Measurements from ENCODE around the gene CAT.
A peak's percentile ranks its signal among the peaks of the same experiment; 100 is the strongest.
"Not testable (repeated sequence)": the region's sequence is repeated elsewhere in the genome, so short reads cannot be mapped to it uniquely, and the experiment has no call there.

Gene CAT

DNA sequence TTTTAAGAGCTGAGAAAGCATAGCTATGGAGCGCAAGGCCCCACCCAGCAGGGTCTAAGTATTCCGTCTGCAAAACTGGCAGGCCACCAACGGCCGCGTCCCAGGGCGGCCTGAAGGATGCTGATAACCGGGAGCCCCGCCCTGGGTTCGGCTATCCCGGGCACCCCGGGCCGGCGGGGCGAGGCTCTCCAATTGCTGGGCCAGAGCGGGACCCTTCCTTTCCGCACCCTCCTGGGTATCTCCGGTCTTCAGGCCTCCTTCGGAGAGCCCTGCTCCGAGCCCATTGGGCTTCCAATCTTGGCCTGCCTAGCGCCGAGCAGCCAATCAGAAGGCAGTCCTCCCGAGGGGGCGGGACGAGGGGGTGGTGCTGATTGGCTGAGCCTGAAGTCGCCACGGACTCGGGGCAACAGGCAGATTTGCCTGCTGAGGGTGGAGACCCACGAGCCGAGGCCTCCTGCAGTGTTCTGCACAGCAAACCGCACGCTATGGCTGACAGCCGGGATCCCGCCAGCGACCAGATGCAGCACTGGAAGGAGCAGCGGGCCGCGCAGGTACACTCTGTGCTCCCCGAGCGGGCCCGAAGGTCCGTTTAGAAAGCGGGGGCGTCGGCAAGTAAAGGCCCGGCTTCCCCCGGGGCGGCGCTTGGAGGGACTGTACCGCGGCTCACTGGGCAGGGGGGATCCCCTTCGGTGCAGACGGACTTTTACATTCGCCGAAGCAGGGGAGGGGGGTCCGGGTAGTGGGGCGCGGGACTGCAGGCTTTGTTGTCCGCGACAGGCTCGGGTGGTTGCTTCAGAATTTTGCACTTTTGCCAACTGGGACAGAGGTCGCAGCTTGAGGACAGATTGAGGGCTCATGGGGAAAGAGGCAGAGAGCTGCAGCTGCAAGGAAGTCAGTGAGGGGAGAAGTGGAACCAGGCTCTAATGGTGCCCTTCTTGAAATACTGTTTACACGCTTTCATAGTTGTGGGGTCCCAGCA, at the start of gene CAT:
Gene CAT, plus strand, starts transcription at position 406 of the 979 bp plus-strand sequence. Its CDS starts 80 bp downstream, at position 486.
- peak; percentile 98 for DNase-seq

DNA sequence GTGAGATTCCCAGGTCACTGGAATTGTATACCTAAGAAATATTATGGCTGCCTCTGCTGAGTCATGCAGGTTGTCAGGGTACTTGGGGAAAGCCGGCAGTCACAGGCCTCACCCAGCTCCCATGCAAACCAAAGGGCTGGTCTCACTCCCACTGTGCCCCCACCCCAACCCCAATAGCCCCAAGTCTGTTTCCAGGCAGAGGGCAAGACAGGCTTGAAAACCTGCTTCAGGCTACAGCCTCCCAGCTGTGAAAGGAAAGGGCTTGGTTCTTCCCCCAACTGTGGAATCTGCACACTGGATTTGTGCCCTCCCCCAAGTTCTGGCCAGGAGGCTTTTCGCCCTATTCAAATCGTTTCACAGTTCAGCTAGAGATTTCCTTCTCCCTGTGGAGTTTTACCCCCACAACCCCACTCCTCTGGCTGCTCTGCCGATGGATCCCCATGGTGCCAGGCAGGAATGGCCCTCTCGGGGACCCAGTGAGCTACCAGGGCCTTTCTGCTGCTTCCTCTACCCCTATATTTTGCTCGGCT, 43.9 kb upstream of the CAT start:
- DNase-seq = no peak

DNA sequence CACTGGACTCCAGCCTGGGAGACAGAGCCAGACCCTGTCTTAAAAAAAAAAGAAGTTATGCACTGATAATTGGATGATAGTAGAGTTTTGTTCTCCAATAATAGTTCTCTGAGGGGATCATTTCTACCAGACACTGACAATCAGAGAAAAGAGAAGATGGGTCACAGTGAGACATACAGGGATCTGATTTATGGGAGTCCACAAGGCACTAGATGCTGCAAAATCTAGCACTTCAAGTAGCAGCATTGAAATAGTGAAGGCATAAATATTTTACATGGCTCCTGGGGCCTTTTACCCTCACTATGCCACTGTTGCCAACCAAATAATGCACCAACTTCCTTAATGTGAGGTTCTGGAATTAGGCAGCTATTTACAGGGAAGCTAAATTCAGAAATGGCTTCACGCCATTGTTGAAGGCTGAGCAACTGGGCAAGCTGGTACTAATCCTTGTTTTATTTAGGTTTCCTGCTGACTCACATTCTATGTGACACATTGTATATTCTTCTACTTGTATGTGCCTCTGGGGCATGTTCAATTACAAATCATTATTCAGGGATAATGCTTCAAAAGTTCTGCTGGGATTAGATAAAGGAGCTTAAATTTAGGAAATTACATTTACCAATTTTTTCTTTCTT, 42.7 kb upstream of the CAT start:
- no peak for DNase-seq

DNA sequence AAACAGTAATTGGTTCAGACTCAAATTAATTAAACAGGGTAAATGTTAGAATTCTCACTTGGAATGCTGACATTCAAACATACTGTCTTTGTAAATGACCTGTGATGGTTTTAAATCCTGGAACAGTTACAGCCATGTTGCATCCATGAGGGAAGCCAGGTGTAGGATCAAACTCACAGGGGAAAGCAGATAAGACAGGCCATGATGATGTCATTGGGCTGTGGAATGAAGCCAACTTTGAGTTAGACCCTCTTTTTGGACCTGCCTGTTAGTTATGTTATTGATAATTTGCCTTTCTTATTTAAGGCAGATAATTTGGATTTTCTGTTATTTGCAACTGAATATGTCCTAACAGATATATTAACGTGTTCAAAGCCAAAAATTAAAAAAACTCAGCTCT, 41.6 kb upstream of the CAT start:
- DNase-seq = no peak

DNA sequence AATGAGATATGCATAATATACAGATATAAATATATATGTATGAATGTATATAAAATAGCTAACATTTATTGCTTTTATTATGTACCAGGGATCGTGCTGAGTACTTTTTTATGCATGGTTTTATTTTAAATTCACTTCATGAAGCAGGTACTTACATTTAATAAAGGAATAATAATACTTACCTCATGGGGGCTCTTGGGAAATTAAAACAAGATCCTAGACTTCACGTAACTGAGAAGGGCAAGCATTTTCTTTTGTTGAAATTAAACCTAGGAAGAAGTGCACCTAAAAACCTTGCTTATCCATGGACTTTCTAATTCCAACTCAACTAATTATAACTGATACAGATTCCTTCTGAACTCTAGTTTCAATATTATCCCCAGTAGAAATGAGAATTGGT, 40.9 kb upstream of the CAT start:
- no peak for DNase-seq

DNA sequence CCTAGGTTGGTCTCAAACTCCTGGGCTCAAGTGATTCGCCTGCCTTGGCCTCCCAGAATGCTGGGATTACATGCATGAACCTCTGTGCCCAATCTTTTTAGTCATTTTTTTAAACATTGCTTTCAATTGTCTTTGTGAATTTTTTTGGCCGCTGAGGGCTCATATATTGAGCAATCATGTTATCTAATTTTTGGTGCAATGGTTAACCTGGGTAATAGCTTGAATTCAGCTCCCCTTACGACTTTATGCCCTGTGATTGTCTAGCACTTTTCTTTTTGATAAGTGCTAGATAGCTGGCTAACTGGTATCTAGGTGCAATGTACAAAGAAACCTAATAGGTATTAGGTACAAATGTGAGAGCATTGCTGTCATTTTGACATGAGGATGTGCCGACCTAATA, 35.3 kb upstream of the CAT start:
- DNase-seq = no peak

DNA sequence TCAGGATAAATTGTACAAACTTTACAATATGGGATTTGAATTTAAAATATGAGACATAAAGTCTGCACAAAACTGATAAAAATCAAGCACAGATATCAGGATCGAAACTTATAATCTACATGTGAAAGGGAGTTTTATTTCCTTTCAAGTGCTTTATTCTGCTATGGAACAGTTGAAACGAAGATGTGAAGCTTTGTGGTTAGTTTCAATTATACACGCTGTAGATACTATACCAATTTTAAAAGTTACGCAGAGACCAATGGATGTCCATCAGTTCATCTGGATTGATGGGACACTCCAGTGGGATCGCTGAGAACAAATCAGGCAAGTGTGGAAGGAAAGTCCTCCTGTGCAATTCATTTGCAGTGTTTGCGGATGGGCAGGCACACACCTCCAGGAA, 34.5 kb upstream of the CAT start:
- DNase-seq = no peak

DNA sequence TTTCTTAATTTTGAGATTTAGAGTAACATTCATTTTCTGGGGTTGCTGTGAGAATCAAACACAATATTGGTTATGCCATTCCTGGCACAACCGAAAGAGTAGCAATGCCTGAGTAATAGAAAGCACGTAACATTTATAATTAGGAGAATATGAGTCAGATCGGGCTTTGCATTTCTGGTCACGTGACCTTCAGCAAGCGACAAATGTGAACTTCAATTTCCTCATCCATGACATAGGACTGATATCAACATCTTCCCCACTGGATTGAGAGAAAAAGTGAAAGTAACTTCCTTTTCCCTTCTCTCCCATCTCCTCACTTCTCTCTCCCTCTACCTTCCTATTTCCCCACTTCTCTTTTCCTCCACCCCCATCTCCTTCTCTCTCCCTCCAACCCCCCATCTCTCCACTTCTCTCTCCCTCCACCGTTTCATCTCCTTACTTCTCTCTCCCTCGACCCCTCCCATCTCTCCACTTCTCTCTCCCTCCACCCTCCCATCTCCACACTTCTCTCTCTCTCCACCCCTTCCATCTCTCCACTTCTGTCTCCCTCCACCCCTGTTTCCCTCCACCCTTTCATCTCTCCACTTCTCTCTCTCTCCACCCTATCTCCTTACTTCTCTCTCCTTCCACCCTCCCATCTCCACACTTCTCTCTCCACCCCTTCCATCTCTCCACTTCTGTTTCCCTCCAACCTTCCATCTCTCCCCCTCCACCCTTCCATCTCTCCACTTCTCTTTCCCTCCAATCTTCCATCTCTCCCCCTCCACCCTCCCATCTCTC, 33.5 kb upstream of the CAT start:
- DNase-seq = no peak

DNA sequence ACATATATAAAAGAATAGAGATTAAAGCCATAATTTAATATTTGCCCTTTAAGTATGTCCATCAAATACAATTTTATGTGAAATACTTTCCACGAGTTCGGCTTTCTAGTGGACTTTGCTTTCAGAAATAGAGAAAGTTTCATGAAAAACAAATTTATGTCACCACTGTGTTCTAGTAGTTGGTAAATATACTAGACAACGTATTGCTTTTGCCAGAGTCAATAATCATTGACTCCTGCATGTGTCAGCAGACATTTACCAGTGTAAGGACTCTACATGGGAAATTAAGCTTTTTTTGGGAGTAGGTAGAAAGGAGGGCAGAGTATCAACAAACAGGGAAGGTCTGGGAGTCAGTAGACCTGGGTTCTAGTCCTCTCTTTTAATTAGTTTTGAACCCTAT, 32.3 kb upstream of the CAT start:
- no peak for DNase-seq

DNA sequence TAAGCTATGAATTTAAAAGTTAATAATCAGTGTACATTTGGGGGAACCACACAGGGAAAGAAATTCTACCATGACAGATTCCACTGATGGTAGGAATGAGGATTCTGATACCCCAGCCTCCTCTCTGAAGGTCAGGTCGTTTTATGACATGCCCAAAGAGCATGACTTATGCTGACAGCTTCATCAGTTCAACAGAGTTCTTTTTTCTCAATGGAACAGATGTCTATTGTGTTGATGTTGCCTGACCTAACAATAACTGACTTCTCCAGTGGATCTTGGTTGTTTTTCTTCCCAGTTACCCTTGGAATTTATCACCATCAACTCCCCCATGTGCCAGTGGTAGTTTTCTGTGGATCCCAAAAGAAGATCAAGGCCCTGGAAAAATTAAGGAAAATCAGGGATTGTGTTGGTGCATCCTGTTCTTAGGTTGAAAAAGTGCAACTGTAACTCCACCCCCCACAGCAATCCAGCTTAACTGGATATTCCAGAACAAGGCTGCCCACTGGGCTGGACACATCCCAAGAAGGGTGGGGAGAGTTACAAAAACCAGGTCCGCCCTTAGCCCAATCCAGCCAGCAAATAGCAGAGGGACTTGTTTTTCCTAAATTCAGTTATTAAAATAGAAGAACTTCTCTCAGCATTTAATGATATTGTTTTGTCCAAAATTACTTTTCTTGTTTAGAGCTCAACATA, 31.5 kb upstream of the CAT start:
- no peak for DNase-seq

DNA sequence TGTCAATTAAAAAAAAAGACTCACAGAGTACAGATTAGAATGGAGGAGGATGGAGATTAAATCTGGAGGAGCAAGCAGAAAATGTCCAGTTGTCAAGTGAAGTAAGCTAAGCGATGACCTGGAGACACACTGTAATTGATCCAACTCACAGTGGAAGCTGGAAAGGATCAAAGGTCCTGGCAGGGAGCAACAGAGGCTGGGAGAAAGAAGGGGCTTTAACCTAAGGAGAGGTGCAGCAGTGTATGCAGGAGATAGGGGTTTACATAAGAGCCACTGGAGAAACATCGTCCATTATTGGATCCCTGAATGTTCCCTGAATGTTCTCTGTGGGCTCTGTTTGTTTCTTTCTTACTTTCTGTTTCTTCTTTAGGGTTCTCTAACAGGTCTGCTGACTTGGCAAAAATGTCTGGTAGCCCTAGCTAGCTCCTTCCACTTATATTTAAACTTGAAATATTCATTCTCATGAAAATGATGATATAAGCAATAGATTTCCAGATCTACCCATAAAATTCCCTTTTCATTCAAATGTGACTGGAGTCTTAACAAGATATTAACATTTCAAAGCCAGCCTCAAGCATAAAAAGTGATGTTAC, 30.1 kb upstream of the CAT start:
- DNase-seq = no peak

DNA sequence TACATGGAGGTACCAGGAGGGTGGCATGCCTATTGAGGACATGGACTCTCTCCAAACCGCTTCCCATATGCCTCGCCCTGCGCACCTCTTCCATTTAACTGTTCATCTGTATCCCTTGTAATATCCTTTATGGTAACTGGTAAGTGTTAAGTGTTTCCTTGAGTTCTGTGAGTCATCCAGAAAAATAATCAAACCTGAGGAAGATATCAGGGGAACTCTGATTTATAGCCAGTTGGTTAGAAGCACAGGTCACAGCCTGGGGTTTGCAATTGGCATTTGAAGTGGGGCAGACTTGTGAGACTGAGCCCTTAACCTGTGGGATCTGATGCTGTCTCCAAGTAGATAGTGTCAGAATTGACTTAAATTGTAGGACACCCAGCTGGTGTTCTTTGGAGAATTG, 27.6 kb upstream of the CAT start:
- no peak for DNase-seq

DNA sequence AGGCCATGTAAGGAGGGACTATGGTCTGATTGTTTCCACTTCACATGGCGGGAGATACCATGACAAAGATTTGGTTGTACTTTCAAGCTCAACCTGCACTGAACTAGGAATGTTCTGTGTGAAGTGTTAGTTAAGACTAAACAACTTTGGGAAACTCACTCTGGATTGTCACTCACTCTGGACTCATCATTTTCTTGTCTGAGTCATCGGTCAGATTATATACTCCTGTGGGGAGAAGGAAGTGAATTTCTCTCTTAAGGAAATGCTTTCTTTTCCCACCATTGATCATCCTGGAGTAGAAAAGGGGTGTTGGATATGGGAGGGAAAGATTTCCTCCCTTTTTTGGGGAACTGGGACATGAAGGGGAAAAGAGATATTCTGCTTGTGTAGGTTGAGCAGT, 26.9 kb upstream of the CAT start:
- no peak for DNase-seq

DNA sequence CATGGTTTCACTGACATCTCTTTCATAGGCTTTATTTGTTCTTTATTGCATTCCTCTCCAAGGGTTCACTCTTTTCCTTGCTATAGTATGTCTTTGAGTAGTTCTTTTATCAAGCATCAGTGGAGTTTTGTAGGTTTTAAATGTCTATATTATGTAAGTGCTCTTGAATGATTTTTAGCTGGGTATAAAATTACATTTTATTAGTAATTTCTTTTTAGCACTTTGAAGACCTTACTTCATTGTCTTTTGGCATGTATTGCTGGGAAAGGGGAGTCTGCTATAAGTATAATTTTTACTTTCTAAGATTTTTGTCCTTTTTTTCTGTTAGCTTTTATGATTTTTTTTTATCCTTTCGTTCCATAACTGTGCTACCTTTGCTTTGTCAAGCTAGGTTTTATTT, 25.5 kb upstream of the CAT start:
- no peak for DNase-seq

DNA sequence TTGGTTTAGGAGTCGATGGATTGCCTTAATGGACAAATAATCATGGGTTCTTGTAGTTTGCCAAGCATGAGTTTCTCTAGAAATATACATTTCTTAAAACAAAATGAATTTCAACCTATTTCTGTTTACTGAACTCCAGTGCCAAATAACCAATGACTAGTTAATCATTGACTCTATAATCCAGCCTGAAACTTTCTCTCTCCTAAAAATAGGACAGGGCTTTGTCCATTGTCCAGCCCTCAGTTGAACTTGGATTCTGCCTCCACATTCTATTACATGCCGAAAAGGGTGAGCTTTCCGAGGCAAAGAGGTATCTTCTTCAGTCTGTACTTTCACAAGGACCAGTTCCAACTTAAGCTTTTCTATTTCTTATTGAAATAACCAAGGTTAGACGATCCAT, 23.2 kb upstream of the CAT start:
- DNase-seq = no peak

DNA sequence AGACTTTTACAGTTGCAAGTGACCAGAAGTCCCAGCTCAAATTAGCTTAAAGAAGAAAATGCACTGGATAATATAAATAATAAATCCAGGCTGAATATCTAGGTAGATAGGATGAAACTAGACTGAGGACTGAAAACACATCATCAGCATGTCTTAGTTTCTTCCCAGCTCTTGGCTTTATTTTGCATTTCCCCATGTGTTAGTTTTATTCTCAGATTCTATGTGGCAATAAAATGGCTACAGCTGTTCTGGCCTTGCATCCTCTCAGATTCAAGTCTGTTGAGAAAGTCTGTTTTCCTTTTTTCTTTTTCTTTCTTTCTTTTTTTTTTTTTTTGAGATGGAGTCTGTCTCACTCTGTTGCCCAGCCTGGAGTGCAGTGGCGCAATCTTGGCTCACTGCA, 22.6 kb upstream of the CAT start:
- DNase-seq = no peak

DNA sequence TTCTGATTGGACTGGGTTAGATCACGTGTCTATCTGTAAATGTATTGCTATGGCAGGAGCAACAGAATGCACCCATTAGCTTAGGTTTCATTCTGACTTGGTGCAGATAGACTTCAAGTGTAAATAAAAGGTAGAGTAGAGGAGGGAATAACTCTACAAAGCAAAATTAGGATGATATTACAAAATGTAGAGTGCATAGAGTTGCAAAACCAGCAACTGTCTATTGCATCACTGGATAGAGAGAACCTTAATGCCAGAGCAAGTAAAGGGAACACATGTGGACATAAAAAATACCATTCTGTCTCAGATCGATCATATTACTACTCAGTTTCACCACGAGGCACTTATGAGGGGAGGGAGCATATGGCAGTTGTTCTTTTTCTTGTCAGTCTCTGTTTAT, 22.0 kb upstream of the CAT start:
- DNase-seq = no peak

DNA sequence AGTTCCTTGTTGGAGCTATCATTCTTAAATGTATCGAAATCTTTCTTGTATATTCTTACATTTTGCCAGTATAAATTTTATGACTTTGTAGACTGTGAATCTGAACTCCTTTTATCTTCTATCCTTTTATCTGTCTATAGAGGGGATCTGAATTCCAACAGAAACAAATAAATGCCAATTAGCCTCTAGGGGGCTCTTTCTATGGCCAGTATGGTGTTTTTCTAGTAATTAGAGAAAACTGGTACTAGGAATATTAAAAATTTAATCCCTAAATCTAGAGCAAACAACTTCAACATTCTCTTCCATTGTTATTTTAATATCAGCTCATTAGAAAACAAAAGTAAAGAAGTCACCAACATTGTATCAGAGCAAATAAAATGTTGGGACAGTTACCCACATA, 21.5 kb upstream of the CAT start:
- no peak for DNase-seq

DNA sequence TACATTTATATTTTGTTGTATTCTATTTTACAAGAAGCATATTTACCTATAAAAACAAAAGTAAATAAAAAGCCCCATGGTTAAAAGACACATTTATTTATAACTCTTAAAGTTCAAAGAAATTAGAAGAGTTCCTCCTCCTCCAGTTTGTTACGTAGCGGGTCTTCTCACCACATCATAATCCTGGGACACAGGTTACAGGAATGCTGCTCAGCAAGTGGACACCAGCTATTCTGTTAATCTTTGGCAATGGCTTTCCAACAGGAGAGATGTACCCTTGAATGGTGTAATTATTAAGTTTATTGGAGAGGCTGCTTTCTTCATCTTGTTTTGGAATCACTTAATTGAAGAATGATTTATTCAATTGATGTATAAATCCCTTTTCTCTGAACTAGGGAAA, 19.6 kb upstream of the CAT start:
- DNase-seq = no peak

DNA sequence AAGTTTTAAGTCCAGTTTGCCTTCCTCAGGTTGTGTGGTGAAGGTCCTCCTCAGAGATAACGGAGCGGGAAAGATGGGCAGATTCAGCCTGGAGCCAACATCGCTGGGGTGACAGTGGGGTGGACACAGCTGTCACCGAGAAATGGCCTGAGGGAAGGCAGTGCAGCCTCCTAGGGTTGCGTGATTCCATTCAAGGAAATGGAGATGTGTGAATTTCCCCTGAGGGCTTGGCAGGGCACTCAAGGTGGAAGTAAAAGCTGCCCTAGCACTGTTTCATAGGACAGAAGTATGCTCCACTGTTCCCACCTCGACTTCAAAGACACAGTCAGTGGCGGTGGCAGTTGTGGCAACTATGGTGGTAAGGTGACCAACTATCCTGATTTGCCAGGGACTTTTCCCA, 15.4 kb upstream of the CAT start:
- DNase-seq = no peak

DNA sequence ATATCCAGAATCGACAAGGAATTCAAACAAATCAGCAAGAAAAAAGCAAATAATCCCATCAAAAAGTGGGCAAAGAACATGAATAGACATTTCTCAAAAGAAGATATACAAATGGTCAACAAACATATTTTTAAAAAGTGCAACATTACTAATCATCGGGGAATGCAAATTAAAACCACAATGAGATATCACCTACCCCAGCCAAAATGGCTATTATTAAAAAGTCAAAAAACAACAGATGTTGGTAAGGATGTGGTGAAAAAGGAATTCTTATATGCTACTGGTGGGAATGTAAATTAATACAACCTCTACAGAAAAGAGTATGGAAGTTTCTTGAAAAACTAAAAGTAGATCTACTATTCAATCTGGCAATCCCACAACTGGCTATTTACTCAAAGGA, 13.9 kb upstream of the CAT start:
- not testable (repeated sequence) for DNase-seq

DNA sequence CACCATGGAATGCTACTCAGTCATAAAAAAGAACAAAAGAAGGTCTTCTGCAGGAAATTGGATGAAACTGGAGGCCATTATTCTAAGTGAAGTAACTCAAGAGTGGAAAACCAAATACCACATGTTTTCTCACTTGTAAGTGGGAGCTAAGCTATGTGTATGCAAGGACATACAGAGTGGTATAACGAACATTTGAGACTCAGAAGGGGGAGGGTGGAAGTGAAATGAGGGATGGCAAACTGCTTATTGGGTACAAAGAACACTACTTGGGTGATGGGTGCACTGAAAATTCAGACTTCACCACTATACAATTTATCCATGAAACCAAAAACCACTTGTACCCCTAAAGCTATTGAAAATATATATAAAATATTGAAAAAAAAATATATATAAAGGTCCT, 13.4 kb upstream of the CAT start:
- no peak for DNase-seq
